ENCODE measurements around the gene PHC3. TPM values are rescaled to one million over a fixed set of nuclear protein-coding genes. Genes with fewer than 3 reads are reported as not detected.

PHC3 gene
- total and polyA plus RNA-seq, 2 experiments from 2014 or later, result 36.6 to 39.8 TPM

DNA sequence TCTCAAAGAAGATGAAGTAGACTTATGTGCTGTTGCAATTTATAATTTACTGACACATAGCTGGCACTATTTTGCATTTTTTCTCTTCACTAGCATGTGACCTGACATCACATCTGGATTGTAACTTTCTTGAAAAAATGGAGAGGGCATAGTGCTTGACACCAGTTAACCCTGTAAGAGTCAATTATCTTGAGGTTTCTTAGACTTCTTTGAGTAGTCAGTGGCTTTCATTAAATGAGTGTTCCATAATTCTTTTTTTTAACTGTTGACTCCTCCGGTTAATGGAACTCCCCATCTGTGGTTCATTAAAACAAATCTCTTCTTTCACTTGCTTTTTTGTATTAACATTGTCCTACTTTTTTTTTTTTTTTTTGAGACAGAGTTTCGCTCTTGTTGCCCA is 23.8 kb upstream of the PHC3 start:
- Histone ChIP-seq H3K4me2 (no peak overlapping the region), H3K9me2 (replicated peaks; ENCODE audit: insufficient read depth) (no peaks in the 10 kb centered on the region), H3K27ac (no peak overlapping the region), H2AFZ (no peak overlapping the region), H3K9me3 (ENCODE audit: low read depth) (no peaks in the 10 kb centered on the region), H4K20me1 (ENCODE audit: insufficient read depth, poor library complexity, severe bottlenecking) (no peaks in the 10 kb centered on the region), H3K36me3 (replicated peaks; ENCODE audit: insufficient read depth, low read depth) (no peaks in the 10 kb centered on the region), H3K4me3 (no peak overlapping the region), H3K27me3 (no peaks in the 10 kb centered on the region), H3K4me1 (ENCODE audit: insufficient read depth) (no peaks in the 10 kb centered on the region), H3K79me2 (no peaks in the 10 kb centered on the region)
- WGBS (ENCODE audit: low lambda C conversion rate, missing lambda C conversion rate), result 63% methylated on average over 2 of the region's 2 CpGs
- no peak for TF ChIP-seq EZH2 (IDR thresholded peaks at IDR 0.05; ENCODE audit: borderline replicate concordance)
- TF ChIP-seq, protein P1, sequence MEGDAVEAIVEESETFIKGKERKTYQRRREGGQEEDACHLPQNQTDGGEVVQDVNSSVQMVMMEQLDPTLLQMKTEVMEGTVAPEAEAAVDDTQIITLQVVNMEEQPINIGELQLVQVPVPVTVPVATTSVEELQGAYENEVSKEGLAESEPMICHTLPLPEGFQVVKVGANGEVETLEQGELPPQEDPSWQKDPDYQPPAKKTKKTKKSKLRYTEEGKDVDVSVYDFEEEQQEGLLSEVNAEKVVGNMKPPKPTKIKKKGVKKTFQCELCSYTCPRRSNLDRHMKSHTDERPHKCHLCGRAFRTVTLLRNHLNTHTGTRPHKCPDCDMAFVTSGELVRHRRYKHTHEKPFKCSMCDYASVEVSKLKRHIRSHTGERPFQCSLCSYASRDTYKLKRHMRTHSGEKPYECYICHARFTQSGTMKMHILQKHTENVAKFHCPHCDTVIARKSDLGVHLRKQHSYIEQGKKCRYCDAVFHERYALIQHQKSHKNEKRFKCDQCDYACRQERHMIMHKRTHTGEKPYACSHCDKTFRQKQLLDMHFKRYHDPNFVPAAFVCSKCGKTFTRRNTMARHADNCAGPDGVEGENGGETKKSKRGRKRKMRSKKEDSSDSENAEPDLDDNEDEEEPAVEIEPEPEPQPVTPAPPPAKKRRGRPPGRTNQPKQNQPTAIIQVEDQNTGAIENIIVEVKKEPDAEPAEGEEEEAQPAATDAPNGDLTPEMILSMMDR (IDR thresholded peaks at IDR 0.05; ENCODE audit: poor library complexity), result no peak
- TF ChIP-seq EZH2phosphoT487 (IDR thresholded peaks at IDR 0.05; ENCODE audit: low read depth, severe bottlenecking, unreplicated experiment), result no peak
- no peak for DNase-seq (ENCODE audit: low spot score)

DNA sequence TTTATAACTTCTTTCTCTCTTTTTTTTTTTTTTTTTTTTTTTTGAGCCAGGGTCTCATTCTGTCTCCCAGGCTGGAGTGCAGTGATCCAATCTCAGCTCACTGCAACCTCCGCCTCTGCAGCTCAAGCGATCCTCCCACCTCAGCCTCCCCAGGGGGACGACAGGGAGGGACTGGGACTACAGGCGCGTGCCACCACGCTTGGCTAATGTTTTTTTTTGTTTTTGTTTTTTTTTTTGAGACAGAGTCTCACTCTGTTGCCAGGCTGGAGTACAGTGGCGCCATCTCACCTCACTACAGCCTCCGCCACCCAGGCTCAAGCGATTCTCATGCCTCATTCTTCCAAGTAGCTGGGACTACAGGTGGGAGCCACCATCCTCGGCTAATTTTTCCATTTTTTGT is 23.0 kb upstream of the PHC3 start:
- no peaks in the 10 kb centered on the region for H4K20me1 ChIP-seq (ENCODE audit: insufficient read depth, poor library complexity, severe bottlenecking)
- H3K9me3 ChIP-seq (ENCODE audit: low read depth), result no peaks in the 10 kb centered on the region
- H3K9me2 ChIP-seq (replicated peaks; ENCODE audit: insufficient read depth), result no peaks in the 10 kb centered on the region
- 94% methylated on average over 10 of the region's 10 CpGs for WGBS (ENCODE audit: low lambda C conversion rate, missing lambda C conversion rate)
- TF ChIP-seq, protein P1 (IDR thresholded peaks at IDR 0.05; ENCODE audit: poor library complexity), result no peak
- no peak for TF ChIP-seq EZH2phosphoT487 (IDR thresholded peaks at IDR 0.05; ENCODE audit: low read depth, severe bottlenecking, unreplicated experiment)
- no peak for TF ChIP-seq EZH2 (IDR thresholded peaks at IDR 0.05; ENCODE audit: borderline replicate concordance)
- no peaks in the 10 kb centered on the region for H3K27me3 ChIP-seq
- no peak overlapping the region for H3K27ac ChIP-seq
- no peaks in the 10 kb centered on the region for H3K79me2 ChIP-seq
- no peaks in the 10 kb centered on the region for H3K36me3 ChIP-seq (replicated peaks; ENCODE audit: insufficient read depth, low read depth)
- no peaks in the 10 kb centered on the region for H3K4me1 ChIP-seq (ENCODE audit: insufficient read depth)
- no peak overlapping the region for H2AFZ ChIP-seq
- DNase-seq (ENCODE audit: low spot score), result no peak
- no peak overlapping the region for H3K4me3 ChIP-seq
- H3K4me2 ChIP-seq, result no peak overlapping the region

DNA sequence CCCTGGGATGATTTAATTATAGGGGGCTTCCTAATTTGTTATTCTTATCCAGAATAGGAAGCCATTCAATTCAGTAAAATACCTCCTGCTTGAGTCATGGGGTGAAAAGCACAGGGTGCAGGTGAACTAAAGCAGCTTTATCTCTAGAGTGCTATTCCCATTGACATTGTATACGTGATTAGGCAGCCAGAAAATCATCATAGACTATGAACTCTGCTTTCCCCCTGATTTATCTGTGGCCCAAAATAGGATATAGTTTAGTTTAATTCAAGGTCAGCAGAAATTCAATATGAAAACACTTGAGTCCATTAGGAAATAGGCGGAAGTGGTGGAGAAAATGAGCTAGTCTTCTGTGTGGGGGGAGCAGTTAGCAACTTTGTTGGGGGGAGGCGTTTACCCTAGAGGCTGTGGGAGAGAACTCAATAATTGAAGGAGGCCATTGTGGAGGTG is 22.5 kb upstream of the PHC3 start:
- WGBS (ENCODE audit: low lambda C conversion rate, missing lambda C conversion rate), result 66% methylated on average over 3 of the region's 3 CpGs
- H3K79me2 ChIP-seq, result no peaks in the 10 kb centered on the region
- H3K4me1 ChIP-seq (ENCODE audit: insufficient read depth), result no peaks in the 10 kb centered on the region
- H3K27me3 ChIP-seq, result no peaks in the 10 kb centered on the region
- H3K36me3 ChIP-seq (replicated peaks; ENCODE audit: insufficient read depth, low read depth), result no peaks in the 10 kb centered on the region
- no peaks in the 10 kb centered on the region for H4K20me1 ChIP-seq (ENCODE audit: insufficient read depth, poor library complexity, severe bottlenecking)
- no peak for TF ChIP-seq EZH2phosphoT487 (IDR thresholded peaks at IDR 0.05; ENCODE audit: low read depth, severe bottlenecking, unreplicated experiment)
- TF ChIP-seq, protein P1 (IDR thresholded peaks at IDR 0.05; ENCODE audit: poor library complexity), result no peak
- no peak for TF ChIP-seq EZH2 (IDR thresholded peaks at IDR 0.05; ENCODE audit: borderline replicate concordance)
- no peak overlapping the region for H3K27ac ChIP-seq
- no peak overlapping the region for H2AFZ ChIP-seq
- H3K4me2 ChIP-seq, result no peak overlapping the region
- no peaks in the 10 kb centered on the region for H3K9me2 ChIP-seq (replicated peaks; ENCODE audit: insufficient read depth)
- H3K4me3 ChIP-seq, result no peak overlapping the region
- H3K9me3 ChIP-seq (ENCODE audit: low read depth), result no peaks in the 10 kb centered on the region
- no peak for DNase-seq (ENCODE audit: low spot score)

DNA sequence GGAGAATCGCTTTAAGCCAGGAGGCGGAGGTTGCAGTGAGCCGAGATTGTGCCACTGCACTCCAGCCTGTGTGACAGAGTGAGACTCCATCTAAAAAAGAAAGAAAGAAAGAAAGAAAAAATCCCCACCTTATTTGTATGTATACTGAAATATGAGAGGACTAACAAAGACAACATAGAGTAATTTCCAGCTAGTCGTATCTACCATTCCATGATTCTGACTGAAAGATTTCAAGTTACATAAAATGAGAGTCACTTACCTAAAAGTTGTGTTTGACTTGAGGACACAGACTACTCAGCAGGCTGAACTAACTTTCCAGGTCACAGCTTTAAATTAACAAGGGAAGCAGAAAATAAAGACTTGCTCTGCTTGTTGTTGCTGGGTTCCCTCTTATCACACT is 21.9 kb upstream of the PHC3 start:
- Histone ChIP-seq H3K36me3 (replicated peaks; ENCODE audit: insufficient read depth, low read depth) (no peaks in the 10 kb centered on the region), H3K4me3 (no peak overlapping the region), H3K4me2 (no peak overlapping the region), H3K79me2 (no peaks in the 10 kb centered on the region), H3K9me2 (replicated peaks; ENCODE audit: insufficient read depth) (no peaks in the 10 kb centered on the region), H3K27me3 (no peaks in the 10 kb centered on the region), H3K4me1 (ENCODE audit: insufficient read depth) (no peaks in the 10 kb centered on the region), H4K20me1 (ENCODE audit: insufficient read depth, poor library complexity, severe bottlenecking) (no peaks in the 10 kb centered on the region), H3K9me3 (ENCODE audit: low read depth) (no peaks in the 10 kb centered on the region), H2AFZ (no peak overlapping the region), H3K27ac (no peak overlapping the region)
- 87% methylated on average over 4 of the region's 4 CpGs for WGBS (ENCODE audit: low lambda C conversion rate, missing lambda C conversion rate)
- TF ChIP-seq EZH2phosphoT487 (IDR thresholded peaks at IDR 0.05; ENCODE audit: low read depth, severe bottlenecking, unreplicated experiment) (no peak), EZH2 (IDR thresholded peaks at IDR 0.05; ENCODE audit: borderline replicate concordance) (no peak)
- TF ChIP-seq, protein P1 (IDR thresholded peaks at IDR 0.05; ENCODE audit: poor library complexity), result no peak
- no peak for DNase-seq (ENCODE audit: low spot score)

Data from hepatocyte (in vitro differentiated cells).